ENCODE results near the gene TMC7.

DNA sequence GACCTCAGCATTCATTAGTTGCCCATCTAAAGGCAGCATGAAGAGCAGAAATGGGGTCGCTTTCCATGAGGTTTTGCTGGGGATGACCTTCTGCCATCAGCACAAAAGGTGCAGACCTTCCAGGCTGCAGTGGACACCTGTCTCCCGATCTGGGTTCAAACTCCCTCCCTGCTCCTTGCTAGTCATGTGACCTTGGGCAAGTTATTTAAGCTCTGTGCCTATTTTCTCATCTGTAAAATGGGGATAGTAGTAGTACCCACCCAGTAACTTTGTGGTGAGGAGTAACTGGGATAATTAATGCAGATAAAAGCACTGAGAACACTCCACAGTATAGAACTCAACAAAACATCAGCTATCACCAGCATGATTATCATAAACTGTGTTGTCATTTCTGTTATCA is 62.3 kb downstream of the TMC7 start:
- TF ChIP-seq CTCF (conservative IDR thresholded peaks at IDR 0.05 in 1 of 2, IDR thresholded peaks at IDR 0.05 in 1 of 2; ENCODE audit: low read depth in 1 of 2, low read length in 2 of 2) (no peak), EZH2 (IDR thresholded peaks at IDR 0.05; ENCODE audit: low read length, missing control alignments) (no peak)
